ENCODE data around the gene TMEM132C.

TMEM132C gene

GRCh38 chr12:128353301-128353700 lies 86.3 kb downstream of the TMEM132C start:
- DNase-seq = no peak

DNA sequence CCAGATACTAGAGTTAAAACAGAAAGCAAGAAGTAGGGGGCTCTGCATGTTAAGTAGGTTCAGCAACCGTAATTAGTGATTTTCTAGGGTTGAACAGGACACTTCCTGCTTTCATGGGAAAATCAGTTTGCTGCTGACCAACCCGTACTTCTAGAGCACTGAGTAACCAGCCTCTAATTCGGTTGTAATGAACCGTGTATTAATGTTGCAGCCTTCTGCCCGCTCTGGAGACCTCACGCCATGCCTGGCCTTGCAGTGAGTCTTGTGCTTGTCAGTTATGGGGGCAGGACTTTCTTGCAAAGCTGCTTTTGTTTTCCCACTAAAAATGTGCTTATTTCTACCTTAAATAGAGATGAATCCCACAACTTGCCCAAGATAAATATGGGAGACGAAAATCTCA lies 89.6 kb downstream of the TMEM132C start:
- DNase-seq = no peak

- DNase-seq = no peak
Measured at GRCh38 chr12:128361400-128361995, 94.5 kb downstream of the TMEM132C start.

DNA sequence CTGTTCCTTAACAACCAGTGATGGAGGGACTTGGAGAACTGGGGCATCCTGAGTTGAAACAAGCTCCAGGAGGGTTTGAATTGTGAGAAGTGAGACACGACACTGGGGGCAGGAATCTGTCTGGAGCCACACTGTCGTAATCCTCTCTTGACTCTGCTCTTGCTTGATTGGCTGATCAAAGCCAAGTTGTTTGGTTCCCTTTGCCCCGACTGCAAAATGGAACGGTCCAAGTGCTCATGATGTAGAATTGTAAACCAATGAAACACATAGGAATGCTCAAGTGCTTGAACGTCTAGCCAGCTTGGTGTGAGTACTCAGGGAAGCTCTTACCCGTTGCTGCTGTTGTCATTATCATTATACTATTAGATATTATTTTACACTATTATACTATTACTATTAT lies 98.1 kb downstream of the TMEM132C start:
- no peak for DNase-seq

- DNase-seq = peak in 2 of 3 donors; percentile 0 to 2
Measured at GRCh38 chr12:128365651-128366231, 98.8 kb downstream of the TMEM132C start.

- DNase-seq = no peak
Measured at GRCh38 chr12:128367961-128368360, 101.0 kb downstream of the TMEM132C start.

GRCh38 chr12:128381541-128381940 lies 114.6 kb downstream of the TMEM132C start:
- DNase-seq = no peak

DNA sequence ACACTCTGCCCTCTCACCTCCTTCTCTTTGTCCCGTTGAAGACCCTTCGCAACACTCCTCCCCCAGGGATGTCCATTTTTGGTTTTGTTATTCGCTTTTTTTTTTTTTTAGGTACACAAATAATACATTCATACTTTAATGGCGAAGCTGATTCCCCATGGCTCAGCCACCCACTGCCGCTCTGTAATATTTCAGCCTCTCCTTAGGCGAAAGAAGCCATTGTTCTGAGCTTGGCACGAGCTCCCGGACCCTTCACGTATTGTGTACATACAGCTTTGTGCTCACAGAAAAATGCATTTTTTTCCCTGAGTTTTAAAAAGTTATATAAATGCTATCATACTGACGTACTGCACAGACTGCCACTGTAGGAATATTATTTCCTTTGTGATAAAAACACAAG lies 115.0 kb downstream of the TMEM132C start:
- no peak for DNase-seq

DNA sequence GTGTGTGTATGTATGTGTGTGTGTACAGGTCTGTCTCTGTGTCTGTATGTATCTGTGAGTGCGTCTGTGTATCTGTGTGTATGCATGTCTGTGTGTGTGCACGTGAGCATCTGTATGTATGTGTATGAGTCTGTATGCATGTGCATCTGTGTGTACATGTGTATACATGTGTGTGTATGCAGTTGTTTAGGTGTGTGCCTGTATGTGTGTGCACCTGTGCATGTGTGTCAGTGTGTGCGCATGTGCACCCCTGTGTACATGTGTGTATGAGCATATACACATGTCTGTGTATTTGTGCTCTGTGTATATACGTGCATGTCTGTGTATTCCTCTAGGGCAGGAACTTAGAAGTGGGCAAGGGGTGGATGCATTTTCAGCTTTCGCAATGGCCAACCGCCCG lies 116.0 kb downstream of the TMEM132C start:
- no peak for DNase-seq

- DNase-seq = no peak
Measured at GRCh38 chr12:128383357-128383937, 116.5 kb downstream of the TMEM132C start.

DNA sequence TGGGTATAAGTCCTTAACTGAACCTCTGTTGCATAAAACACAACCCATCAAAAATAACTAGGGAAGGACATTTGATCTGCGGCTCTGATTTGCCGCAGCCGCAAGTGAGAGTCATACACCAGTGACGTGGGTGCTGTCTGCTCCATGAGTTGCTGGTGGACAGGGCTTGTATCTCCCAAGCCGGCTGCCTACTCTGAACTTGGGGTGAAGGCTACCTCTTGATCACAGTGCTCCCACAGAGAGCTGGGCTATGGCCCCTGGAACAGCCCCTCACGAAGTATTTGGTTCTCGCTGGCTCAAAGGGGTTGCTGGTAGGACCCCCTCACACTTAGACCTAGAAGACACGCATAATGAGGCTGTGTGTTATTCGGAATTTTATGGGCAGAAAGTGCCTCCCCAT lies 118.8 kb downstream of the TMEM132C start:
- no peak for DNase-seq

DNA sequence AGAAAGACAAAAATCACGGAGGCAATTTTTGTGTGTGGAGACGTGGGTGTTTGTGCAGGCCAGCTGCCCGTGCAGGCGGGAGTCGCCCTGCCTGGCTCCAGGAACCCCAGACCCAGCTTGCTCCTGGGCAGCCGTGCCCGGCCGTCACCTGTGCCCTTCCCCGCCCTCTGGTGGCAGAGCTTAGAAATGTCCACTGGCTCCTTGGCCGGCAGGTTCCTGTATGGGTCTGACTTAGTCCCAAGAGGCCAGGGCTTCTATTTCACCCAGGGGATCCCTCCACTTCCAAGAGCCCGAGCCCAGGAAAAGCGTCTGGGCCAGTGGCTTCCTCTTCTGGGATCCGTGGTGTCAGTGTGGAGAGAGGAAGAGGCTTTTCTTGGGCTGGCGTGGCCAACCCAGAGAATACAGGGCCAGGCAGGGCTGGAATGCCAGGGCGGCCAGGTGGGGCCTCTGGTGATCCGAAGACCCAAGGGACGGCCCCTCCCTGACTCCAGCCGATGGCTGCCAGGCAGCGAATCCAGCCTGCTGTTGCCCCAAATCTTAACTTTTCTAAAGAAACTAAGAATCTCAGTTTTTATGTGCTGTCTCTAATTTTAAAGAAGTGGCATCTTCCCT lies 120.9 kb downstream of the TMEM132C start:
- DNase-seq = peak; percentile 25 to 57 (median 30)

DNA sequence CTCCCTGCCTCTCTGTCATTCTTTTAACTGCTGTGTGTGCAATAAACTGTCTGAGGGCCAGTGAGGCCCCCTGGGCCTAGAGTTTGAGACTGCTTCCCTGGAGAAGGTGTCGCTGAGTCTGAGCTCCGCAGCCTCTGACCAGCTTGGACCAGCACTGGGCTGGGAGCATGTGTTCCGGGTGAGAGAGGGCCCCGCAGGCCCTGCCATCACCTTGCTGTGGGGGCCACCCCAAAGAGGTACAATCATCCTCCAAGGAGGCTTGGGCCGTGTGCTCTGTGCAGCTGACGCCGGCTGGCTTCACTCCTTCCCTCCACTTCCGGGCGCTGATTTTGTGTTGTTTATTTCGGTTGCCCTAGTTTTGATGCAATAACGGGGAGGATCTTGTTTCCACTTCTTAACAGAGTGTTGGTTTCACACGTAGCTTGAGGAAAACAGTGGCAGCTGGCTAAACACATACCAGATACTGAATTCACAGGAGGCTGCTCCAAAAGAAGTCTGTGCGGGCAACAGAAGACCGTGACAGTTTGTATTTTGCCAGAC lies 121.6 kb downstream of the TMEM132C start:
- no peak for DNase-seq

- no peak for DNase-seq
Measured at GRCh38 chr12:128393346-128393745, 126.4 kb downstream of the TMEM132C start.

DNA sequence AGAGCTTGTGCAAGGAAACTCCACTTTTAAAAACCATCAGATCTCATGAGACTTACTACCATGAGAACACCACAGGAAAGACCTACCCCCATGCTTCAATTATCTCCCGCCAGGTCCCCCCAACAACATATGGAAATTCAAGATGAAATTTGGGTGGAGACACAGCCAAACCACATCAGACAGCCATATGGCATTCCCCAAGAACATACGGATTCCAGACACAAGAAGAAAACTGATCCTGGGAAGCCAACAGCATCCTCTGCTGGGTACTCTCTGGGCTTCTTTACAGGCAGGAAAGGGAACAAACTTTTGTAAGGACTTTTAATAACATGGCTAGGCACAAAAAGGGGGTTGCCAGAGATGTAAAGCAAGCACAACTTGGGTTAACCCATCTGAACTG lies 127.2 kb downstream of the TMEM132C start:
- DNase-seq = no peak

DNA sequence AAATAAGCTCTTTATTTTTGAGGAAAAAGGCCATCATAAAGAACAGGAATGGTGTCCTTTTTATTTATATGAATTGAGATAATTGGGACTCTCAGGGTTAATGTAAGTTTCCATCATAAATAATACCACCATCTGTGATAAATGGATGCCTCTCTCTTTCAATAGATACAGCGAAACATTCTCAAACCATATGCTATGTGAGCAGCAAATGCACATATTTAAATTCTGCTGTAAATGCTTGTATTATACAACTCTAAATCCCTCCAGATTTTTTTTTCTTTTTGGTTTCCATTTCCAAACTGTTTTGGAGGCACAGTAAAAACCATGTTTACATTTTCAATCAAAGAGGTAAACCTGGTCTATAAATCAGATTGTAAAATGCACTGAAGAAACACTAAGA lies 132.3 kb downstream of the TMEM132C start:
- DNase-seq = no peak

DNA sequence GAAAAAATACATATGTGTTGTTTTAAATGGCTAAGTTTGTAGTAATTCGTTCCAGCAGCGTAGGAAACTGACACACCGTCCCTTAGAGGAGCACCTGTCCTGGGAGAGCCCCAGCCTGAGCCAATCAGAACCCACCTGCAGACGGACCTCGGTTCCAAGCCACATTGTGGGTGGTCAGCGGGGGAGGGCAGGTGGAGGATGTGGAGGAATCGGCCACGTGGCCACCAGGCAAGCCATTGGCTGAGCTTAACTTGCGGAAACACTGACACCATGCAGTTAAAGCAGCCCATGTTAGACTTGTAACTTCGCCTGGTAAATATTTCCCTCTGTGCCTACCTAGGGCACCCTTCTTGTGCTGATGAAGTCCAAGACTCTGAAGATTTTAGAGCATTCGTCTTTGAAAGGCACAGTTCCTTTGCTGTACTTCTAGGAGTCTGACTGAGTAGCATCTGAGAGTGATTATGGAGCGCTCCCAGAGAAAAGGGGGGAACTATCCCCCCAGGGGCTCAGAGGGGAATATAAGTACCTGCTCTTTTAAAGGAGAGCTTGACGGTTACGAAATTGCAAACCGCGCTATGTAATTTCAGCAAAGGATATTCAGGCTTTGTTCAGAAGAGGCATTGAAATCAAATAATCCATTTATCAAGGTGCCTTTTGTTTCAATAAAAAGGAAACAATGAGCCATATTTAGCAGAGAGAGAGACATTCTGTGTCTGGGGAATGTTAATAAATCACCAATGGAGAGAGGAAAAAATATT lies 135.7 kb downstream of the TMEM132C start:
- DNase-seq = no peak

GRCh38 chr12:128408669-128409068 lies 141.7 kb downstream of the TMEM132C start:
- DNase-seq = no peak

- DNase-seq = no peak
Measured at GRCh38 chr12:128415036-128415560, 148.1 kb downstream of the TMEM132C start.

DNA sequence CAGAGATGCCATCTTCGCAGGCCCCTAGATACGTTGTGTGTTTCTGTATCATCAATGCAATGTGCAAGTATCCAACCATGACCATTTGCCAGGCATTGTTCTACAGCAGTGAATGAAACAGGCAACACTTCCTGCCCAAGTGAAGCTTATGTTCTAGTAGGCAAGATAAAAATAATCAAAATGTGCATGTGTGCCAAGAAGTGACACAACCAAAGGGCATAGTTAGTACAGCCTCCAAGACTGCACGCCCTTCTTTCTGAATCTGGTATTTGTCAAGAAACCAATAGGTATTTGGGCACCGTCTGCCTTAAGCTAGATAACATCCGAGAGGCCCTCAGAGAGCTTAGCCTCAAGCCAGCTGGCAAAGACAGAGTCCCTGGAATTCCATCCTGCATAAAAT lies 152.0 kb downstream of the TMEM132C start:
- no peak for DNase-seq

- no peak for DNase-seq
Measured at GRCh38 chr12:128420163-128420562, 153.2 kb downstream of the TMEM132C start.

DNA sequence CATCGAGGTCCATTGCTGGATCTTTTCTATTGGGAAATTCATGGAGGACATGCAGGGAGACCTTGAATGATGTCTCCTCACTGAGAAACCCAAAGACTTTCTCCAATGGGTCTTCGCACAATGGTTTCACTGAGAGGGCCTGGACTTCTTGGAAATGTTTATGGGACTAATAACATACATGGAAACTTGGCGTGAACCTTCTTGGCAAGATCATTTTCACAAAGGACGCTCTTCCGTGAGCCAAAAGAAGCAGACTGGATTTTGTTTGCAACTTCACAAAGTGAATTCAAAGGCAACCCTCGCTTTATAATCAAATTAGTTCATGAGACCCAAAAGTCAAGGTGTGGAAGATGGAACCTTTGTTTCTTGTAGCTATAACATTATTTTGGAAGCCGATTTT lies 154.4 kb downstream of the TMEM132C start:
- DNase-seq = no peak

DNA sequence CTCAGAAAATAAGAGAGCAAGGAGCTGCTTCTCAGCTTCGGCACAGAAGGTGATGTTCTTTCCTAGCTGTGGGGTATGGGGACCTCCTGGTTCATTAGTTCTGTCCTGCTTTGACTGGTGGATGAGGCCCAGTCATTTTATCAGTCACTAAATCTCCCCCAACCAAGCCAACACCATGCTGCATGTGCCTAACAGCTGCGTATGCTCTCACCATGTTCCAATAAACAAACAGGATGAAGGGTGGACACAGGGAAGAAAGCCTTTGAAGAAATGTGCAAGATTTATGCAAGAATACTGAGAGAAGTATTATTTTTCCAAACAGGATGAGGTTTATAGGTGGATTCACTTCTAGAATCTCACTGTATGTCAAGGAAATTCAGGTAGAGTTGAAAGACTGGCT lies 156.2 kb downstream of the TMEM132C start:
- no peak for DNase-seq

Data from suppressor macrophage treated with lipopolysaccharide for 1 hour (primary cell).